GM13976 (cell line): ENCODE measurements around the gene PRPF40B.

ENCODE experiments used
- DNase-seq: peaks from one replicate; pipeline ENCODE4 v3.0.0; 2012; ENCODE audit warnings: low spot score
- in situ Hi-C: fragments of 300-500 bp; cut with MboI; formaldehyde crosslinking; loops from one replicate; pipeline ENCODE4 v1.12.0; 2022; ENCODE audit warnings: low sequenced_read_pairs, mixed read lengths, inconsistent platforms; ENCODE audit not compliant: unreplicated experiment
- TF ChIP-seq, protein P1 (sequence below): IDR thresholded peaks from 2 replicates; pipeline ENCODE4 v1.5.1; 2012; ENCODE audit warnings: borderline replicate concordance, mild to moderate bottlenecking; ENCODE audit not compliant: insufficient read depth; ENCODE audit errors: extremely low read depth, missing control alignments, control extremely low read depth

The PRPF40B gene

DNA sequence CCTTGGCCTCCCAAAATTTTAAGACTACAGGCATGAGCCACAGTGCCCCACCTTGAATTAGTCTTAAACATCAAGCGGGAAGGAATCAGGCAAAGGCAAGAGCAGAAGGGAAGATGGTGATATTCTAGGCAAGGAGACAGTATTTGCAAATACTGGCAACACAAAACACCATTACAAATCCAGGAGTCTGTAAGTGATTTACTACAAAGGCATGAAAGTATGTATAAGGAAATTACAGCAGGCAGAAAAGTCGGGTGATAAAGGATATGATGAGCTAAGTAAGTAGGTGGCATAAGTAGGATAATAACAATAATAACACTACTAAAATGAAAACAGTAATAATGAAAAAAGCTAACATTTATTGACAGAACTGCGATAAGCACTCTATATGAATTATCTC is 55.4 kb downstream of the PRPF40B start:
- DNase-seq = no peak
- in situ Hi-C loops = no loop called here

DNA sequence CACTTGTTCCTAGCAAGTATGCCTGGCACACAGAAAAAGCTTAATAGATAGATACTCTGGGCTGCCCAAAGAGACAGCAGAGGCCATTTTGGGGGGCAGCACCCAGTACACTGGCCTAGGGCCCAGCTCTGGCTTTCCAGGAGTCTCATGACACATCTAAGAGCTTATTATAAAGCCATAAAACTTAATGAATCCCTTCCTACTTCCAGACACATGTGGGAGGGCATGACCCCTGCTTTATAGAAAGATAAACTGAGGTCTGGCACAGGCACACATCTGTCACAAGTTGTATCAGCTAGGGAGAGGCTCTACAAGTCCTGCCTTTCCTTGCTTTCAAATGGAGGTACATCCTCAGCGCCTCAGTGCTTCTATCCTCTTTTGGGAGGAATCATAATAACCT is 56.7 kb downstream of the PRPF40B start:
- TF ChIP-seq, protein P1, sequence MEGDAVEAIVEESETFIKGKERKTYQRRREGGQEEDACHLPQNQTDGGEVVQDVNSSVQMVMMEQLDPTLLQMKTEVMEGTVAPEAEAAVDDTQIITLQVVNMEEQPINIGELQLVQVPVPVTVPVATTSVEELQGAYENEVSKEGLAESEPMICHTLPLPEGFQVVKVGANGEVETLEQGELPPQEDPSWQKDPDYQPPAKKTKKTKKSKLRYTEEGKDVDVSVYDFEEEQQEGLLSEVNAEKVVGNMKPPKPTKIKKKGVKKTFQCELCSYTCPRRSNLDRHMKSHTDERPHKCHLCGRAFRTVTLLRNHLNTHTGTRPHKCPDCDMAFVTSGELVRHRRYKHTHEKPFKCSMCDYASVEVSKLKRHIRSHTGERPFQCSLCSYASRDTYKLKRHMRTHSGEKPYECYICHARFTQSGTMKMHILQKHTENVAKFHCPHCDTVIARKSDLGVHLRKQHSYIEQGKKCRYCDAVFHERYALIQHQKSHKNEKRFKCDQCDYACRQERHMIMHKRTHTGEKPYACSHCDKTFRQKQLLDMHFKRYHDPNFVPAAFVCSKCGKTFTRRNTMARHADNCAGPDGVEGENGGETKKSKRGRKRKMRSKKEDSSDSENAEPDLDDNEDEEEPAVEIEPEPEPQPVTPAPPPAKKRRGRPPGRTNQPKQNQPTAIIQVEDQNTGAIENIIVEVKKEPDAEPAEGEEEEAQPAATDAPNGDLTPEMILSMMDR = no peak
- no peak for DNase-seq
- in situ Hi-C loops = no loop called here

More for the DNA sequence above, 55.4 kb downstream of the PRPF40B start:
- TF ChIP-seq, protein P1 = no peak

DNA sequence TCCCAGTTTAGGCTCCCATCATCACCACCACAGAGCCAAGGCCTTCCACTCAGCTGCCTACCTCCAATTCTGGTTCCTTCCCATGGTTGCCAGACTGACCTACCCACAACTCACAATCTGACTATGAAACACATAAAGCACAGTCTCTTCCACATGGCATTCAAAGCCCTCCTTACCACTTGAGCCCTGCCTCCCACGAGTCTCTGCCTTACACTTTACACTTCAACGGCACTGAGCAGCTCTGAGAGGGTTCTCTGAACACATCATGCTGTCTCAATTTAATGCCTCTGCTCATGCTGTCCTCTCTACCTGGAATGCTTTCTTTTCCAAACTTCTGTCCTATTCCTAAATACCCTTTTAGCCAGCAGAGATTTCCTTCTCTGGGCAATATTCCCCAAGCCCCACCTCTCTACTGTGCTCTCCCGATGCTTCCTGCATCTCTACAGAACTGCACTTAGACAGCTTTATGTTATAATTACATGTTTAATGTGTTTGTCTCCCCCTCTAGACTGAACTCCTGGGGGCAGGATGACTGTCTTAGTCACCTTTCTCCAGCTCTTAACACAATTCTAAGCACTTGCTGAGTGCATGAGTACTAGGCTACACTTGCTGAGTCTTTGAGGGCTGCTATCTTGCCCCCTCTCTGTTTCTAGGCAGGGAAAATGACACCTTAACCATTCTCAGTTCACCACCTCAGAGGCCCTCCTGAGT is 60.4 kb downstream of the PRPF40B start:
- no peak for DNase-seq
- in situ Hi-C loops = no loop called here
- TF ChIP-seq, protein P1 = no peak

DNA sequence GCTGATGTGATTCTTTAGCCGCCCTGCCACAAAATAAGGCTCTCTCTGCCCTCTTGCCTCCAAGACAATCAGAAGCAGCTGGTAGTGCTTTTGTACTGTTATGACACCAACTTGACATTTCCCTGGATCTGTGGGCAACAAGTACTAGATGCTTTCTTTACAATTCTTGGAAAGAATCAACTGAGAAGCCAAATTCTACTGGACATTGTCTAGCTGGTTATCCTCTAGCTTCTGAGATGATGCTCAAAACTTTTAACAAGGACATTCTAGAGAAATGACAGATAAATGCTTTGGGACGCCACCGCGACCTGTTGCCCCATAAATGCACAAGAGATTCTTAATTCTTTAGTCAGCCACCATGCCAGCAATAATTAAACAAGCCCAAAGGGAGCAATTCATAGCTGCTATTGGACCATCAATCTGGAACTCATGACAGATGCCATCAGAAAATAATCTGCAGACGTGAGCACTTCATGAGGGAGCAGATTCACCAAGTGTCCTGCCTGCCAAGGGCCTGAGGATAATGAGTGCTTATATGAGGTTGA is 61.0 kb downstream of the PRPF40B start:
- TF ChIP-seq, protein P1 = no peak
- in situ Hi-C loops = no loop called here
- DNase-seq = no peak

DNA sequence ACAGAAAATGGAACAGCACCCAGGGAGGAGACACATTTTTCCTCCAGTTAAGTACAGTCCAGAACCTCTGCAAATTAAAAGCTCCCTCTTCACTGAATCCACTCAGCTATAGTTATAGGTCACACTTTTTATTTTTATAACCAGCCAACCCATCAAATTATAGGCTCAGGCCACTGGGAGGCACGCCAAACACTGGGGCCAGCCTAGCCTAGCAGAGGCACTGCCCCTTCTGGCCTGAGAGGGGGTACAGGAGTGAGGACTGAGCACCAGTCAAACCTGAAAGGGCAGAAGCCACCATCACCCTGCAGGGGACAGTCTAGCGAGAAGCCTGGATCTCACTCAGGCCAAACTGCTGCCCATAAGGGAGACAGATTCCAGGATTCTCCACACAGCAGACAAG is 64.6 kb downstream of the PRPF40B start:
- in situ Hi-C loops = no loop called here
- no peak for DNase-seq
- TF ChIP-seq, protein P1 = no peak

DNA sequence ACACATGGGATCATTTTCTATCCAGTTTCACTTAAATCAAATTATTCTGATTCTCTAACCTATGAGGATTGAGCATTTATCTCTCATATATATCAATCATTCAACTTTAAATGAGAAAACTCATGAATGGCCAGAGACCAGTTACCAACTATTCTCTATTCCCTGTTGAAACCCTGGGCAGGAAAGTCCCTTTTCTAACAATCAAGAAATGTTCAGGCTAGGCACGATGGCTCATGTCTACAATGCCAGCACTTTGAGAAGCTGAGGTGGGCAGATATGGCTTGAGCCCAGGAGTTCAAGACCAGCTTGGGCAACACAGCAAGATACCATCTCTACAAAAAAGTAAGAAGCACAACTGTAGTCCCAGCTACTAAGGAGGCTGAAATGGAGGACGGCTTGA is 65.9 kb downstream of the PRPF40B start:
- in situ Hi-C loops = no loop called here
- TF ChIP-seq, protein P1 = no peak
- no peak for DNase-seq
